Measurements from ENCODE around the gene ZNF516.
A peak's percentile ranks its signal among the peaks of the same experiment; 100 is the strongest.
"Not testable (repeated sequence)": the region's sequence is repeated elsewhere in the genome, so short reads cannot be mapped to it uniquely, and the experiment has no call there.

Gene ZNF516

DNA sequence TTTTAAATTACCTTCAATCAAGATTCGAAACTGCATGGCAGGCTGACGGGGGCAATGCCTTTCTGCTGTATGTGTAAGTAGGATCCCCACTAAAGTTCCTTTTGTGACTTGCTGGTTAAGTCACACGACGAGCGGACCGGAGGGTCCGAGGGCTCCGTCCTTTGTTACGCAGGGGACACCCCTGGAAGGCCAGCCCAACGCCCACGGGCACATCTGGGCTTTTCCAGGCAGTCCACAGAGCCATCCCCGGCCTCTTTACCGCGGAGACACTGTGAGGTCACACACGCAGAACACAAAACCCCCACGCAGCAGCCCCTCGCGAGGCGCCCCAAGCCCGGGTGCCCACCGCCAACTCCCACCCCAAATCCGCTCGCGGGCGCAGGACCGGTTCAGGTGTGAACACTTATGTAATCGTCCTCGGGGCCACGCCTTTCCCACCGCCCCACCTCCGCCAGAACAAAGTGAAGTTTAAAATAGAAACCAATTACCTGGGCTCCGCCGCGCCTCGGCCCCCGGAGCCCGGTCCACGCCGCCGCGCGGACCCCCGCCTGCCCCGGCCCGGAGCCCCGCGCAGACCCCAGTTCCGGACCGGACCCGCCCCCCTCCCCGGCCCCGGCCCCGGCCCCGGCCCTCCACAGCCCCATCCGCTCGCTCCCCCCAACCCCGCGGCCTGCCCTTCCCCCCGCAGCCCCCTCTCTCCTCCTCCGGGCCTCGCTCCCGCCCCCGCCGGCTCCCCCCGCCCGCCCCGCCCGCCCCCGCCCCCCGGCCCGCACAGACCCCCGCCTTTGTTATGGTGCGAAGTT is 4.2 kb downstream of the ZNF516 start:
- DNase-seq (ENCODE audit: low read depth) = no peak

DNA sequence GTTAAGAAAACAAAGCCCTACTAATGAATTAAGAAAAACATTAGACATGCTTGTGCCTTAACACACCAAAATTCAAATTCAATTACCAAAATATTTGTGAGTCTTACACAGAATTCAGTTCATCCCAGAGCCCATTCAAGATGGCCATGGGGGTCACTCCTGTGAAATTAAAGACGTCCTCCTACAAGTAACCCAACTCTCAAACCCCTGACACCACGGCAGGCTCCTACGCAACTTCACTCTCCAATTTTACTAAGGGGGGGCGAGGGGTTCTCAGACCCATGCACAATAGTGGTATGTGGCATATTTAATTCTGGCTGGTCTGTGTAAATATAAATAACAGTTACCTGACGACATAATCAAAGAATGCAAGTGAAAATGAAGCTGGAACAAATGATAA is 5.0 kb downstream of the ZNF516 start:
- DNase-seq (ENCODE audit: low read depth) = no peak

DNA sequence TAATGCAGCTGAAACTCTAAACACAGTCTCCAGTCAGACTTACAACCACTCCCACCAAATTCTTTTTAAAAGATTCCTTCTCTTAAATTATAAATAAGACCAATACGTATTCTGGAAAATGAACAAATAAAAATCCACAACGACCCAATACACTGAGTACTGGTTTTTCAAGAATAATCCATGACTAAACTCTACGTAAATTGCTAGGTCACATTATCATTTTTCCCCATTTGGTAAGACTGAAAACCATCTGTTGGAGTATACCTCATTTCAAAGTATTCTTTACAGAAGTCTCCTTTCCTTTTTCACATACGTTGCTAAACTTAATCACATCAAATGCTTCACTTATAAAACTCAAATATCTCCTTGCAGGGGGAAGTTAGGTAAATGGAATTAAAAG is 6.0 kb downstream of the ZNF516 start:
- no peak for DNase-seq (ENCODE audit: low read depth)

DNA sequence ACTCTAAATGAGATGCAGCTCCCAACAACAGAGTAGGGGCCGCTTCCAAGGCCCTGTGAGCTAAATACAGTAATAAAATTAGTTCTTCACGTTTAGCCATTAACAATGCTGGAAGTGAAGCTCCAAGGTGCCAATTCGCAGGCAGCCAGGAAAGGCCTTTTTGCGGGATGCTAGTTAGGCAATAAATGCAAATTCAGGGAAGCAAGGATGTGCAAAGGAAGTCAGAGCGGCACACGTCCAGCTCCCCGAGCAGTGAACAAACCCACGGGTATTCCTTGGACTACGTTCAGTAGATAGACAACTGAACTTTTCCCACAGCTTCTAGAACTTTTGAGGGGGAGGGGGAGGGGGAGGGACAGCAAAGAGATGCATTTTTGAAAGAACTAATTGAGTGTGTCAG is 6.9 kb downstream of the ZNF516 start:
- DNase-seq (ENCODE audit: low read depth) = no peak

GRCh38 chr18:76487782-76488181 is 7.3 kb downstream of the ZNF516 start:
- no peak for DNase-seq (ENCODE audit: low read depth)

GRCh38 chr18:76487070-76487469 is 8.0 kb downstream of the ZNF516 start:
- no peak for DNase-seq (ENCODE audit: low read depth)

- no peak for DNase-seq (ENCODE audit: low read depth)
These were observed 8.5 kb downstream of the ZNF516 start for GRCh38 chr18:76486574-76486973.

DNA sequence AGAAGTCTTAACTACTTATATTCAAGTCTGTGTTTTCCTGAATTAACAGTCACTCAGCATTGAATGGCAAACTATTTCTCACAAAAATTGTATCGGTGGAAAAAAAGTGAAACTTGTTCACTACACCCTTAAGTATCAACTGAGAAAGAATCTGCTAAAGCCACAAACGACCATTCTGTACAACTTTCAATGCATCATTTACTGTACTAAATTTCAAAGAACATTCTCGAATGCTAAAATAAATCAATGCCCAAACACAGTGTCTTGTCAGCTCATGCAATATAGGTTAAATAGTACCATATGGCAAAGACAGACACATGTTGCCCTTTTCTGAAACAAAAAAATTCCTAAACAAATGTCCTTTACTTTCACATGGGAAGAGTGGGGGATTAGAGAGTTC is 9.0 kb downstream of the ZNF516 start:
- no peak for DNase-seq (ENCODE audit: low read depth)

GRCh38 chr18:76484749-76485387 is 10.2 kb downstream of the ZNF516 start:
- no peak for DNase-seq (ENCODE audit: low read depth)

- DNase-seq (ENCODE audit: low read depth) = no peak
These were observed 11.3 kb downstream of the ZNF516 start for GRCh38 chr18:76483780-76484179.

DNA sequence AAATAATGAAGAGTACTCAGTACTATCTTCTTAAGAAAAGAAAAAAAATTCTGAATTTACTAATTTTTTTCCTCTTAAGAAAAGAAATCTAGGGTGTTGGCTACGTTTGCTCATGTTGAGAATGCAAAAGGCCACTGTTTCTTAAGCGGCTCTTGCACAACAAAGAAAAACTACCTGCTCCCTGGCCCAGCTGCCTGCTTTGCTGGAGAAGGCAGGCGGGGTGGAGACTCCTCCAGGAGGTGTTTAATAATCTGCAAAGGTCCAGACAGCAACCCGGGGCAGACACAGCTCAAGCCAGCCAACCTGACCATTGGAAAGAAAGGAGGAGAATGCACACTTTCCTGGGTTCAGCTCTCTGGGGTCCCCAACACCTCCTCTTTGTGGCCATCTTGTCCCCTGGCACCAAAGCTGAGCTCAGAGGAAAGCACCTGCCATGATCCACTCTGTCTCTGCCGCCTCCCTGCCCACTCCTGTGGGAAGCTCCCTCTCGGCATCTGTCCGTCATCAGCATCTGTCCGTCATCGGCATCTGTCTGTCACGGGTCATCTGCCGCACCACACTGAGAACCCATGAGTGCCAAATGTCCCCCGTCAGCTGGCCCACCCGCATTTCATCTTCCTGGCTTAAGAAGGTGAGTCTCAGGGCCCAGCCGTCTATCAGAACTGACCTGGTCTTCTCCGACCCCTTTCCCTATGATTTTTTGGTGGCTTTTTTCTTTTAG is 11.9 kb downstream of the ZNF516 start:
- DNase-seq (ENCODE audit: low read depth) = no peak

- no peak for DNase-seq (ENCODE audit: low read depth)
These were observed 12.8 kb downstream of the ZNF516 start for GRCh38 chr18:76482267-76482666.

DNA sequence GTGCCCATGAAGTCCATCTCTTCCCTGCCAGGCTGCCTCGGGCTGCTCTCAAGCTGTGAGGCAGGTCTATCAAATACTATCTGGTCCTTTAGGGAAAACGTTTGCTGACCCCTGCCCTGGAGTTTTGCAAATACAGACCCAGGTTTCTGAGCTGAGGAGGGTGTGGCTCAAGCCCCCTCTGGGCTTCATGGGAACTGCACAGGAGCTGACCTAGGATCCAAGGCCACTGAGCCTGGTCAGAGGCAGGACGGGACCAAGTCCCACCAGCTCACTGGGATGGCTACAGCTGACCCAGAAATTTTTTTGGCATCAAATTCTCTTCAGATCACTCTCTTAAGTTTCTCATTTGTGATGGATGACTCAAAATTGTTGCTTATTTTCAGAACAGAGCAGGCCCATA is 14.1 kb downstream of the ZNF516 start:
- no peak for DNase-seq (ENCODE audit: low read depth)

DNA sequence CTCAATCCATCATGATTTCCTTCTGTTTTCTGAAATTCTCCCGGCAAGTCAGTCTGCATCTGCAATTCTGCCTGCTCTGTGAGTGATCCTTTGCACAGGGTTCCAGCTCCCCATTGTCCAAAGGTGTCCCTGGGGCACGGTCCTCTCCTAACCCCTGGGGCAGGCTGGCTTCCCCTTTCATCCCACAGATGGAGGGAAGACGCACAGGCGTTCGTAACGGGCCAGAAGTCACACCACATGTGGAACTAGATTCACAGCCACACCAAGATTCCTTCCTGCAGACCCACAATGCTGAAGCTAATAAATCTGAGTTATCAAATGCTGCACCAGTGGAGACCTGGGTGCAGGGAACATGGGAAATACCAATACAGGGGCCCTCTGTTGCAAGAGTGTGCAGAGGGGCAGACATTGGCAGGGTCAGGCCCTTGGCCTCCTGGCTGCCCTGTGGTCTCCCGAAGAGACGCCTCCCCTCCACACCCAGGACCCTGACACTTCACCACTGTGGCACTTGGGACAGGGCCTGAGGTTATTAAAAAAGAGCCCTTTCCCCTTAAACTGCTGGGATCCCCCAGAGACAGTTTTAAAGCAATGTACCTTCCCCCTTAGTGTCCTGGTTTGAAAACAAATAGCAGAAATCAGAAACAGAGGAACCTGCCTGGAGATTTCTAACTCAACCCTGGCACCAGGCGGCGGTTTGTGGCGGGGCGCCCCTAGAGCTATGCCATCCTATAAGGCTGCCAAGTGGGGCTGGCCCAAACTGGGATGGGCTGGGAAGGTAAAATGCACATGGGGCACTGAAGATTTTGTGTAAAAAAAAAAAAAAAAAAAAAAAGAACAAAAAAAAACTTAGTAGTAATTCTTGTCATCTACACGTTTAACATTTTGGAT is 15.4 kb downstream of the ZNF516 start:
- DNase-seq (ENCODE audit: low read depth) = no peak

DNA sequence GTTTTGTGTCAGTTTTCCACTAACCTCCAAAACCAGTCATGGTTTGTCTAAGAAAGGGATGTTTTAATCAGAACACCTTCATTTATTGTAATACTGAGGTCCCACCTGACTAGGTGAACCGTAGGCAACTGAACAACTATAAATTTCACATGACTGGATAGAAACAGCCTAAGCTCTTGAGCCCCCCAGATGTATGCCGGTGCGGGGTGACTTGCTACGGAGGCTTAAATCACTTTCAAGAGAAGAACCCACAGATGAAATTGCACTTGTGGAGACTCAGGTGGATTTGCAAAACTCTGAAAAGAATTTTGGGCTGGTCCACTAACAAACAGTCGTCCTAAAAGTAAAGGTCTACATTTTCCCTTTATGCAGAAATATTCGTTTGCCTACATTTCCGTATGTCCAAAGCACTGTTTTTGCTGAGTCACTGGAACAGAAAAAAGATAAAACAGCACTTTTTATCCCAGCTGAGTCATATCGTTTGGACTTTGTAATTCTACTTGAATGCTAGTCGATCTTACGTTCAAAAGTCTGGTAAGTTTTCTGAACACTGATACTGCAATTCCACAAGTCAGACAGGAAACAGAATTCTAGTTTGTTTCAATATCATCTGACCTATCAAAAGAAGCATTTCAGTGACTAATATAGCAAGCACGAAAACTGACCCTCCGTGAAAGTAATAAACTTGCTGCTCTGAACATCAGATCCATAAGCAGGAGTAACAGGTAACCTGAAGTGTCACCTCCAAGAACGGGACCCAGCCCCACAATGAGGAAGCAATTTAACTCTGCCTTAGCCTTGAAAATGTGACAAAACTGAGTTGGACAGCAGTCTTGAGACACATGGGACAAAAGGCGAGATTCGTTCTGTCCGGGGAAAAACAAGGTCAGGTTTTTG is 18.1 kb downstream of the ZNF516 start:
- DNase-seq (ENCODE audit: low read depth) = peak; percentile 78

DNA sequence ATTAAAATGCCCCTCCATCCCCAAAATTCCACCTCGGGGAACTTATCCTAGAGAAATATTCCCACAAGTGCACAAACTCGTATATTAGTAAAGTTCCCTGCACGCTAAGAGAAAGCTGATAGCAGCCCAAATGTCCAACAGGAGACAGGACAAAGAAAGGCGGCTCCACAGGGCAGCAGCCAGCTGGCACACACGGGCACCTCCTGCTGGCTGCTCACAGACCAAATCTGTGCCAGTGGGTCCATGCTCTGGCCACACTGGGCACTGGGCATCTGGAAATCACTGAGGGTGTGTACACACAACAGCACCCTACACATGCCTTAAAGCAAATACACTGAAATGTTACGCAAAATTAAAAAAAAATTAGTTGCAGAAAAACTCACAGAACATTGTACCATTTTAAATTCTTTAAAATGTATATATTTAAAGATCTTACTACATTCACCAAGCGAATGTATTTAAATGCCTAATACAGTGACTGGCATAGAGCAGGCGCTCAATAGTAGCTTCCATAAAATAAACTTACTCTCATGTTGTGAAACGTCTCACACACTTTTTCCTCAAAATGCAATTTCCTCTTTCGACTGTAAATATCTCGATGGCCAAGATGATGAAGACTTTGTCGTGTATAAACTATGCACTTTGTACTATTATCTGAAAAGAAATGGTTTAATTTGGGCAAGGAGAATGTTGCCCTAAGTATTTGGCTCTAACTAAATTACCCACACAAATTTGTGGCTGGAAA is 19.4 kb downstream of the ZNF516 start:
- DNase-seq (ENCODE audit: low read depth) = no peak

GRCh38 chr18:76474824-76475223 is 20.2 kb downstream of the ZNF516 start:
- no peak for DNase-seq (ENCODE audit: low read depth)

GRCh38 chr18:76473521-76473920 is 21.5 kb downstream of the ZNF516 start:
- not testable (repeated sequence) for DNase-seq (ENCODE audit: low read depth)

DNA sequence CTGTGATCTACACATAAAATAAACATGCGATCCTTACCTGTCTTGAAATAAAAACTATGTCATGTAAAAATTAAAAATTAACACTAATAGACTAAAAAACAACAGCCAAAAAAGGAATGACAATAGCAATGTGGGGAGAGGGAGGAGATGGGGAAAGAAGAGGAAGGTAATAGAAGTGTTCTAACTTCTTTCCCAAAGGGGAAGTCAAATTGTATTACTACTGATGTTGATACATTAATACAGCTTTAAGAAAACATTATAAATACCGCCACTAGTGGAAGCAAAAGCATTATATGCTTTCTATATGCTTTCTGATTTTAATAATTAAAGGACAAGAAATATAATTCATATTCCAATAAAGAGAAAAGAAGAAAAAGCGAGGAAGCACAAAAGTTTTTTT is 22.2 kb downstream of the ZNF516 start:
- DNase-seq (ENCODE audit: low read depth) = no peak

DNA sequence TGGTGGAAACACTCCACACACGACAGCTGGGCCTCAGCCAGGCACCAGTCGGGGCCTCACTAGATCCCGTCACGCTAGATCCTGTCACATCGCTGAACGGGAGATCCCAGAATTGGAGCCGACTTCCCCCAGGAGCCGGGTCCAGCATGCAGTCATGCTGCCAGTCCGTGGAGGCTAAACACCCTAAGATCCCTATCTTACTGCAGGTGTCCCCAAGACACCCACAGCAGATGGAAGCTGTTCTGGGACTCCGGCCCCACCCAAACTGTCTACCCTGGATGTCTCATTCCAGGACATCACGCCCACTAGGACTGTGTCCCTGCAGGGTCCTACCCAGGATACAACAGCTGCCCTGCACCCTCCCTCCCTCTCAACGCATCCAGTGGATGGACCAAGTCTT is 23.4 kb downstream of the ZNF516 start:
- no peak for DNase-seq (ENCODE audit: low read depth)
